Suppressor macrophage treated with lipopolysaccharide for 1 hour (primary cell): ENCODE results near the gene CDK18.
"Not testable (repeated sequence)": the region's sequence is repeated elsewhere in the genome, so short reads cannot be mapped to it uniquely, and the experiment has no call there.

Experiments used
- DNase-seq, 3 donors: peaks; one replicate each; pipeline ENCODE4 v3.0.0-alpha.2; 2020 to 2022

CDK18 gene

DNA sequence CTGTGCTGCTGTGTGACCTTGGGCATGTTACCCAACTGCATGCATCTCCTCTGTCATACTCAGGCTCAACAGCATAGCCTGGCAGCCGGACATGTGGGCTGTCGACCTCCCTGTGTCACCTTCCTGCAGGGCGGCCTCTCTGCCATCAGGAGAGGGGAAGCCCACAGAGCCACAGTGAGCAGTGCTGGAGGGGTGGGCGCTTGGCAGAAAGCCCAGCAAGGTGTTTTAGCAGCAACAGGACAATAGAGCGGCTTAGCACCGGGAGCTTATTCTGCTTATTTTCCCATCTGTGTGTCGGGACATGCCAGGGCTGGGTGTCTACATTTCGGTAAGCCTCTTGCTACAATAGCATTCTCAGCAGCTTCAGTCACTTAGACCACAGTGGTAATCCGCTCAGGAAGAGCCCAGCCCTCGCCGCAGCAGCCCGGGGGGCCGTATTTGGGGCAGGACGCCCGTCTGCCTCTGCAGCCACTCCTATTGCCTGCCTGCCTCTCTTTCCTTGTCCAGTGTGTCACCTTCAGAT is 22.8 kb upstream of the CDK18 start:
- DNase-seq, result no peak

DNA sequence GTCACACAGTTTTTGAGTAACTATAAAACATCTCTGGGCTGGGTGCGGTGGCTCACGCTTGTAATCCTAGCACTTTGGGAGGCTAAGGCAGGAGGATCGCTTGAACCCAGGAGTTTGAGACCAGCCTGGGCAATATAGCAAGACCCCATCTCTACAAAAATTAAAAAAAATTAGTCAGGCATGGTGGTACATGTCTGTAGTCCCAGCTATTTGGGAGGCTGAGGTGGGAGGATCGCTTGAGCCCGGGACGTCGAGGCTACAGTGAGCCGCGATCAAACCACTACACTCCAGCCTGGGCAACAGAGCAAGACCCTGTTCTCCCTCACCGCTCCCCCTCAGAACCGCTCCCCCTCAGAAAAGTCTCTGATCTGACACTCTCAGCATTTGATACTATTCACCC is 21.9 kb upstream of the CDK18 start:
- DNase-seq, result not testable (repeated sequence)

DNA sequence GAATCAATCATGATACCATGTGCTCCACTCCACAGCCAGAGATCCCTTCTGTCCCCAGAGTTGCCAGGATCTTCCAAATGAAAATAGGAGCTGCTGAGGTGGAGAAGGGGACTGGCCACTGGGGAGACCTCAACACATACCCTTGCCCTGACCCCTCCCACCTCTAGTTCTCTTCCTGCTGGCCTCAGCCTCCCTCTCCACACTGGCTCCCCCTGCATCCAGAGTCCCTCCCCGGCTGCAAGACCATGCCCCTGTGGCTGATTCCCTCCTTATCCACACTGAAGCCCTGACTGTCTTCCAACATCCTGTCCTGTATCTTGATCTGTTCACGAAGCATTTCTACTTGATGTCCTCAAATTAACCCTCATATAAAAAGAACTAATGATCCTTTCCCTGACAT is 21.1 kb upstream of the CDK18 start:
- DNase-seq, result no peak

DNA sequence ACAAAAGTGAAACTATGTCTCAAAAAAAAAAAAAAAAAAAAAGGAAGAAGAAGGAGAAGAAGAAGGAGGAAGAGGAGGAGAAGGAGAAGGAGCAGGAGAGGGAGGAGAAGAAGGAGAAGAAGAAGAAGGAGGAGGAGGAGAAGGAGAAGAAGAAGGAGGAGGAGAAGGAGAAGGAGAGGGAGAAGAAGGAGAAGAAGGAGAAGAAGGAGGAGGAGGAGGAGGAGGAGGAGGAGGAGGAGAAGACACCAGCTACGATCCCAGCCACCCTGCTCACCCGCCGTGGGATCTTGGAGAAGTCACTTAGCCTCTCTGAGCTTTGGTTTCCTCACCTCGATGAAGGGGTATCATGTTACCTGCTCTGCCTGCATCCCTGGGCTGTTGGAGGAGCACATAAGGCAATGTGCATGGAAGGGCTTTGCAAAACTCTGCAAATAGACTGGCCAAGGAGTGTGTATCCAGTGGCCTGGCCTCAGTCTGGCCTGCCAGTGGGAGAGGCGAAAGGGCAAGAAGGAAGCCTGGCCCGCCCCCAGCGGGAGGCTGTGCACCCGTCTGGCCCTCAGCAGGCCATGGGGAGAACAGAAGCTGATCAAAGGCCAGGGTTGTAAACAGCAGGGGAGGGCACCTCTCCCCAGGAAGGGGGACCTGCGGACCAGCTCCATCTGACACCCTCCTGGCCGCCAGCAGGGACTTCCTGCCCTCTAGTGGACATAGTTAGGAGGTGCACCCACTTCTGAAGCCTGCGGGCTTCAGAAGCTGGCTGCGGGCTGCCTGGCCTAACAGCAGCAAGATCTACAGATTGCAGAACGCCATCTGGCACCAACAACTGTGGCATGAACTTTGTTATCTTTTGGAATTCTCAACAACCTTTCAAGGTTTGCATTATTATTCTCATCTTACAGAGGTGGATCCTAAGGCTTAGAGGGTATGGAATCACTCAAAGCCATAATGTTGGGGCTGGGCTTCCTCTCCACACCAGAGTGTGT is 19.2 kb upstream of the CDK18 start:
- peak; percentile 78 to 84 (median 83) for DNase-seq

DNA sequence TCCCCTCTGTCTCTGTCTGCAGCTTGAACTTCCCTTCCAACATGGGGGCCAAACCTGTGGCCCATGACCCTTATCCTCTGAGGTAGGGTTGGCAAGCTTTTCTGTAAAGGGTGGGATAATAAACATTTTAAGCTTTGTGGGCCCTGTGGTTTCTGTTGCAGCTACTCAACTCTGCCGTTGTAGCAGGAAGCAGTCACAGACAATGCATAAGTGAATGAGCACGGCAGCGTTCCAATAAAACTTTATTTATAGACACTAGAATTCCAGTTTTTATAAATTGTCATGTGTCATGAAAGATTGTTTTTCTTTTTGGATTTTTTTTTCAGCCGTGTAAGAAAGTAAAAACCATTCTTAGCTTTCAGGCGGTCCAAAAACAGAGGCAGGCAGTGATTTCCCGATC is 18.2 kb upstream of the CDK18 start:
- no peak for DNase-seq

DNA sequence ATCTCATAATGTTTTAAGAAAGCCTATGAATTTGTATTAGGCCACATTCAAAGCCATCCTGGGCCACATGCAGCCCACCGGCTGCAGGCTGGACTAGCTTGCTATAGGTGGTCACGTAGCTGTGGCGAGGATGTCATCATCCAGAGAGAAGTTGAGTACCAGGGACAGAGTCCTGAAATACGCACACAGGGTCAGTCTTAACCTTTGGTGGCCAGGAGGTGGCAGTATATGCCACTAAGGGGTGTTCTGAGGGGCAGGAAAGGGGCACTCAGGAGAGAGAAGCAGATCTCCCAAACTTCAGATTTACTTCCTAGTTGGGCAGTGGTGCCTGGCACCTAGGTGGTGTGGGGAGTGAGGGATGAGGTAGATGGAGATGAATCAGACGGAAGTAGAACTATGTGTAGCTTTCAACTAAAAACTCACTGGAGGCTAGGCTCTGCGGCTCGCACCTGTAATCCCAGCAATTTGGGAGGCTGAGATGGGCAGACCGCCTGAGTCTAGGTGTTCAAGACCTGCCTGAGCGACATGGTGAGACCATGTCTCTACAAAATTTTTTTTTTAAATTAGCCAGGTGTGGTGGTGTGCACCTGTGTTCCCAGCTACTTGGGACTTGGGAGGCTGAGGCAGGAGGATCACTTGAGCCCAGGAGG is 16.3 kb upstream of the CDK18 start:
- peak; percentile 82 to 87 (median 86) for DNase-seq

DNA sequence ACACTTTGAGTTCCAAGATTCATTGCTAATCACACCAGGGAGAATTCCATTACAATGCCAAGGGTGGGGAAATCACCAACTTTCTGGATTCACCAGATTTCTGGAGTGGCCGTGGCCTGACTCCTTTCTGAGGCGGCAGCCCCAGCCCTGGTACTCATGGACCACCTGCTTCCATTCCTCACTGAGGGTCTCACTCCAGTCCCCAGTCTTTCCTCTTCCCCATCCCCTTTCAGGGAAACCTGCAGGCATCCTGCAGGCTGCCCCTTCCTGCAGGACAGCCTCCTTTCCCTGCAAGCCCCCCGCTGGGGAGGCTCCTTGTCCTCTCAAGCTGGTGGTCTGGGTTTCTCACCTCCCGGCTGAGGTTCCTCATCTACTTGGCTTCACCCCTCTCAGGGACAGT is 12.7 kb upstream of the CDK18 start:
- DNase-seq, result no peak

DNA sequence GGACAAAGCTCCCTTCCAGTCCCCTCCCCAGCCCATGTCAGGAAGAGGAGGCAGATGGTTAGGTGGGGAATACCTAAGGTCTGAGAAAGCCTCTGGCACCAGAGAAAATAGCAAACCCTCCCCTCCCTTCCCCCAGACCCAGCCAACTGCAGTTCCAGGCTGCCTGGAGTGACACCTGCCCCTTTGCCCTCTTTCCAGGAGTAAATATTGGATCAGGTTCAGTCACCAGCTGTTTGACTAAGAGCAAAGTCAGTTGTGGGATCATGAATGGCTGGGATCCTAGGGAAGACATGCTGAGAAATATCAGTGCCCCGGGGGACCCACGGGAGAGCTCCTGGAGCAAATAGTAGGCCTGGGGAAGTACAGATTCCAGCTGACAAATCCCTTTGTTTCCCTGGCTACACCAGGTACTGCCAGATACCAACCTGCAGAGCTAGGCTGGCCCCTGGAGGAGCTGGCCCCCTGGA is 12.2 kb upstream of the CDK18 start:
- DNase-seq, result no peak

DNA sequence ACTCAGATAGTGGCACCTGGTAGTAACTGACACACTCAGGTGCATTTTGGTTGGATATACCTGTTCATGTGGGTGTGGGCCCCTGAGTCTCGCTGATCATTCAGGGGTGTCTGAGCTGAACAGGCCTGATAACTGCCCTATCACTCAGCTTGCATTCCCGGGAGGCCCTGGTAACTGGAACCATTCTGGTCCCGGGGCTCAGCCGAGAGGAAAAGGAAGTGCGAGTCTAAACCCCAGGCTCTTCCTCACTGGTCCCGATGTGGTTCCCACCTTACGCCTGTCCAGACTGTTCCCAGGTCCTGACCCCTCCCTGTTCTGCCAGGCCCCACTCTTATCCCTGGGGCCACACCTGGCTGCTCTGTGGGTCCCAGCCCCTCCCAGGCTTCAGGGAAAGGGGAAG is 11.7 kb upstream of the CDK18 start:
- DNase-seq, result no peak

DNA sequence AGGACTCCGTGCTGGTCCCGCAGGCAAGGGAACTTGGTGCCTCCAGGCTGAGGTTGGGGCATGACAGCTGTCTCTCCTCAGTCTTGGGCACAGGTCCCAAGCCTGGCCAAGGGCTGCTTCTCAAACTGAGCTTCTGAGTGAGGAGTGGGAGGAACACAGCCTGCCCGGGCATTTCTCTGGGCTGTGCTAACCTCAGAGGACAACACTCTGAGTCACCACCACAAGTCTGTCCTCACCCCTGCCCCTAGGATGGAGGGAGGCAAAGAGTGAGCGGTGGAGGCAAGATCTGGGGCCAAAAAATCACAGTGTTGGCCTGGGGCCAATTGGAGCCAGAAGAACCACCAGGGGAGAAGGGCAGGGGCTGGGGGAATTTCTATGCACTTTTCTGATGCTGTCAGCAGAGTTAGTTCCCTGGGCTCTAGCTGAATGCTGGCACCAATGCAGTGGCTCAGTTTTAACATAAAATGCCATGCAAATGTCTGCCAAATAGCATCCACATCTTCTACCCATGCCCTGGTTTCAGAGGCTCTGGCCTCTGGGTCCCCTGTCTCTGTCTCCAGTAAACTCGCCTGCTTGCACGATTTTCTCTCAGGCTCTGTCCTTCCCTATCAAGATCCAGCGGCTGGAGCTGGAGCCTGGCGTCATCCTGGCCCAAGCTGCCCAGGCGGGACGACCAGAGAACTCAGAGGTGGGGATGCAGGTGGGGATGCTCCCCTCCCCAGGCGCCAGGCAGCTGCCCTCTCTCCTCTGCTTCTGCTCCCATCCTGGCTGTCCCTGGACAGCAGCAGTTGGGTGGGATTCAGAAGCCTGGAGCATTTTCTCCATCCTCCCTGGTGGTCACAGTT is 11.0 kb upstream of the CDK18 start:
- DNase-seq, result peak; percentile 83 to 85 (median 85)

DNA sequence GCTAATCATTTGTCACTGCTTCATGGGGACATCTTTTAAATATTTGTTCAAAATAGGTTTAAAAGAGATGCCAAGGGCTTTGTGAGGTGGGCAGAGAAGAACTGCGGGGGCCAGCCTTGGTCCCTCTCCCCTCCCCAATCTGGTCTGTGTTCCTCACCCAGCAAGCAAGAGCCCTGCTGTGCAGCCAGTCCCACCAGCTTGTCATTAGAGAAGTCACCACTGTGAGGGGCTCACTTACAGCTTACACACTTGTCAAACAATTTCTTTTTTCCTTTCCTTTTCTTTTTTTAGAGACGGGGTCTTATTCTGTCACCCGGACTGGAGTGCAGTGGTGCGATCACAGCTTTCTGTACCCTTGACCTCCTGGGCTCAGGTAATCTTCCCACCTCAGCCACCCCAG is 10.4 kb upstream of the CDK18 start:
- DNase-seq, result no peak

DNA sequence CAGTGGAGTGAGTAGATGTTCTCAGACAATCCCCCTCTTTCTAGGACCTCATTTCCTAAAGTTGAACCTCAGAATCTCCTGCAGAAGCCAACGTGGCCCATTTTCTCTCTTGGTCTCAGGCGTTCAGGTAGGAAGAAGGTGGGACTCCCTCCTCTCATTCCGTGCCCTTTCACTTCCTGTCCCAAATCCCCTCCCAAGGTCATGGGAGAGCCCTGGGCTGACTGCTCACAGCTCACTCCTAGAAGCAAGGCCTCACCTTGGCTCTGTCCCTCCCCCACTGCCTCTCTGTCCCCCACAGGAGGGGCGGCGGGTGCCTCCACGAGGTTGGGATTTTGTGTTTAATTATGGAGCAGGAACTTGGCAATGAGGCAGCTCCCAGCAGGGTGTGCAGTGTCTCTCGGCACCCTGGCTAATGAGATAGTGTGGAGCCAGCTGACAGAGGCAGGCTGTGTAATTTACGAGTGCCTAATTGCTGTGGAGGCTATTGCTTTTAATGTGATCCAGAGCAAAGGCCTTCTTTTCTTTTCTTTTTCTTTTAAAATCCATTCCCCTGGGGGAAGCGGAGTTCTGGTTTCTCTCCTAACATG is 9.1 kb upstream of the CDK18 start:
- DNase-seq, result no peak

DNA sequence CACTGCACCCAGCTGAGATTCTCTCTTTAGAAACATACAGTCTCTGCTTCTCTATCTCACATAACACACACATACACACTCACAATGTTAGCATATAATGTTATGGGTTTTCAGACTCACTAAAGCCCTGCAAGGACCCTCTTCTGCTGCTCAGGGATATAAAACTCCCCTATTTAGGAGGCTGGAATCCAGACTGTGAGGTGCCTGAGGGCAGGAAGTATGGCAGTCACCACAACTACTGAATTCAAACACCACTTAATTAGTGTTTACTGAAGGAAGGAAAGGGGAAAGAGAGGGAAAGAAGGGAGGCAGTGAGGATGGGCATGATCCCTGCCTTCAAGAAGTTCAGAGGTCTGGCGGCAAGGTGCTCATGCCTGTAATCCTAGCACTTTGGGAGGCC is 7.8 kb upstream of the CDK18 start:
- no peak for DNase-seq

DNA sequence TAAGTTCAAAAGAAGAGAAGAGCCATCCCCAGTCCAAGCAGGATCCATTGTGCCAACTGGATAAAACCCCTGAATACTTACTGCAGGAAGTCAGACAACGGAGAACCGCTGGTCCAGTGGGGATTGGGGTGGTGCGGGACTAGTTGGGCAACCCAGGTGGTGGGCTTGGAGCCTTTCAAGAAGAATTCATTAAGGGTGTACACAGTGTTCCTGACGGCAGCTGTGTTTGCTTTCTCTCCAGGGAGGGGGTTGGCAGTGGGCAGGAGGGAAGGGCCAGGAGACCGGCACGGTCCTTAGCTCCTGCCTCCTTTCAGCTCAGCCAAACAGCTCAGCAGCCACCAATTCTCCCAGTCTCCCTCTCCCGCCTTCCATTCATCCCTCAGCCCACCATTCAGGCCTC is 7.1 kb upstream of the CDK18 start:
- DNase-seq, result no peak

DNA sequence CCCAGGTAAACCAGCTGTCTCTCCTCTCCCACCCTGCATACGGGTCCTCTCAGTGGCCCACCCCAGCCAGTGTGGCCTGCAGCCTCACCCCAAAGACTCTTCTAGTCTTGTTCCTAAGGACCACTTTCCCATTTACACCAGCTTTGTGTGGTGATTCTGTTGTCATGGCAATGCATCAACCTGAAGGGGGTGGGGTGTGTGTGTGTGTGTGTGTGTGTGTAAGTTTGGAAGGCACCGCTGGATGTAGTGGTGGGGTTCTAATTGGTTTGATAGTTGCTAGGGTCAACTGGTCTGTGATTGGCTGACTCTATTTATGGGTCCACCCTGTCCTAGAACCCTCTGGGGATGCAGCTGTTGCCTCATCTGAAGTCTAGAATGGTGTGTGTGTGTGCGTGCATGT is 4.7 kb upstream of the CDK18 start:
- DNase-seq, result no peak

DNA sequence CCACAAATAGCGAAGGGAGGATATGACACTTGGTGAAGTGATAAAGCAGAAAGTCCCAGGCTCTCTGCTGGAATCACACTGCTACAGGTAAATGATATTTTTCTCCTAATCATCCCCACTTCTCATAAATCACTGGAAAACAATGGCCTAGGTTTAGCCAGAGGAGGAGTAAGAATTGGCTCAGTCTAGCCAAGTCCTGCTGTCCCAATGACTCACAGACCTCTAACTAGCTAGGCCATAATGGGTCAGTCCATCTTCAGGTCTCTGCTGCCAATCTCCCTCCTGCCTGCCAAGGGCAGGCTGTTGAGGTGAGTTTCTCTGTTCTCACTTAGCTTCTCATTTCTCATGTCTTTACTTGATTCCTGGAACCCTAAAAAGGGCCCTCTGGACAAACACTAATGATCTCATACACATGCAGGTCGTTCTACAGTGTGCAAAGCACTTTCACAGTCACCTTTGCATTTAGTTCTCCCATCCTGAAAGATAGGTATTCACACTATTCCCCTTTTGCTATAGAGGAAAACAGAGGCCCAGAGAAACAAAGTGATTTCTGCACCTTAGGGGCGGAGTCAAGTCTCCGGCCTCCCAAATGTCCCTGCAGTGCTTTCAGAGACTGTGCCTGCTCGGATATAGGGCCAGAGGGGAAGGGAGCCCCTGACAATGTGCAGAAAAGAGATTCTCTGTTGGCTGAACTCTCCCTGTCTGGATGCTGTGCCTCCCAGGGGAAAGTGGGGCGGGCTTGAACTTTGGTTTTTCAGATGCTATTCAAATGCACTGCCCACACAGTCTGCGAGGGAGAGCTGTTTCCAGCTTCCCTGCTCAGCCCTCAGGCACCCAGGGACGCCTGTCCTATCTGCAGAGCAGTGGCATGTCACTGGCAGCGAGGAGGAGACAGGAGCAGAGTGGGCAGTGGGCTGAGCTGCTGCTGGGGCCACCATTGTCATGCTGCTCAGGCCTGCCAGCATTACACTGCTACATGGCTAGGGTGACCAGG is 3.9 kb upstream of the CDK18 start:
- DNase-seq, result no peak

DNA sequence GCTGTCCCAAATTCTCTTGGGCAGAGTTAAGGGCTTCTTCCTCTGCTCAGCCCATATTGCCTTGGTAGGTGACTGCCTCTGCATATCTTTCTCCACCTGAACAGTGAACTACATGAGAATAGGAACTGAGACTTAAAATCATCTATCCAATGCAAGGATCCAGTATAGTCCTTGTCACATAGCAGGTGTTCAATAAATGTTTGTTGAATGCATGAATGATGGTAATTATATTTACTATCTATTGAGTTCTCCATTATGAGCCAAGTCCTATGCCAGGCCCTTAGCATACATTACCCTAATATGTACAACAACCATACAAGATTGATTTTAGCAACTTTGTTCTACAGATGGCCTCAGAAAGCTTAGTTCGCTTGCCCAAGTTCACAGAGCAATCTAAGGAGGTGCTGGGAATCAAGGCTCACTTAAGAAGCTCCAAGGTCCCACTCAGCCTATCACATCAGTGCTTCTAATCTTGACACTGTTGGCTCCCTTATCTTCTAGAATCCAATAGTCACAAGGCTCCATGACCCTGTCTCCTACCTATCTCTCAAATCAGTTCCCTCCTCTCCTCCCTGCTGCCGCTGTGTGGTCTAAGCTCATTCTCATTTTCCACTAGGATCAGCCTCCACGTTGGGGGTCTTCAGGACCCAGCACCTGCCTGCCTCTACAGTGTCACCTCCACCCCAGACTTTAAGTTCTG is 2.2 kb upstream of the CDK18 start:
- DNase-seq, result no peak

DNA sequence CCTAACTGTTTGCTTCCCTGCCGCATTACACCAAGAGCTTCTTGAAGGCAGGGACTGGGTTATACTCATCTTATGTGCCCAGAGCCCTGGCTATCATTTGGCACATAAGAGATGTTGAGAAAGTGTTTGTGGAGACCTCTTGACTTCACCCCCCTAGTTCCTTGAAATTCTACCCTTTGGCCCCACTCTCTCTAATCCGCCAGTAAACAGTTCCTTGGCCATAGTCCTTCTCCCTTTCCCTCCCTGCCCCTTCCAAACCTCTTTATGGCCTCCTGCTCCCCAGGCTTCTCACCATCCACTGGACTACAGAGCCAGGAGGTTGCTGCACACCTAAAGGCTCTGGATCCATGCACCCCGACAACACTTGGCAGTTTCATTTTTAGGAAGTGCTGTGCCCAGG is 1.5 kb upstream of the CDK18 start:
- no peak for DNase-seq

DNA sequence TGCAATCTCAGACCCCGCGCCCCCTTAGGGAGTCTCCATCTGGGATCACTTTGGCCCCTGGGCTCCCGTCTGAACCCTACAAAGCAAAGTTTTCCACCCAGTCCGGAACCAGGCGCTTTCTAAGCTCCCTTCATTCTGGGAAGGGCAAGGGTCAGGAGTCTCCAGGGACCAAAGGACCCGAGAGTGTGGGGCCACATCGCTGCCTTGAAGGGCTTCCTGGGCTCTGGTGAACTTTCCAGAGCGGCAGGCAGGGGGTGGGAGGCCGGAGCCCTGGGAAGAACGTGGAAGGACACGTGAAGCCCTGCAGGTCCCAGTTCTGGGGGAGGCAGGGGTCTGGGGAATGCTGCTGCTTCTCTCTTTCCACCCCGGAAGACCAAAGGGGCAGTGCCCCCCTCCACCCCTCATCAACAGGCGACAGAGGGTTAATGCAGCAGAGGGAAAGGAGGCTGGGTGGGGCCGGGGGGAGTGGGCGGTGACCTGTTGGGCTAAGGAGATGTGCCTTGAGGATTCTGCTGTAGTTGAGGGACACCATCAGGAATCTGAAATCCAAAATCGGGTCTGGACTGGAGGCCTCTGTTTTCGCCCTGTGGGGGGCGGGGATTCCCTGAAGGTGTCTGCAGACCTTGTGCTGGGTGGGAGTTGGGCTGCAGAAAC is 734 bp downstream of the CDK18 start:
- peak in 1 of 3 donors; percentile 37 for DNase-seq

DNA sequence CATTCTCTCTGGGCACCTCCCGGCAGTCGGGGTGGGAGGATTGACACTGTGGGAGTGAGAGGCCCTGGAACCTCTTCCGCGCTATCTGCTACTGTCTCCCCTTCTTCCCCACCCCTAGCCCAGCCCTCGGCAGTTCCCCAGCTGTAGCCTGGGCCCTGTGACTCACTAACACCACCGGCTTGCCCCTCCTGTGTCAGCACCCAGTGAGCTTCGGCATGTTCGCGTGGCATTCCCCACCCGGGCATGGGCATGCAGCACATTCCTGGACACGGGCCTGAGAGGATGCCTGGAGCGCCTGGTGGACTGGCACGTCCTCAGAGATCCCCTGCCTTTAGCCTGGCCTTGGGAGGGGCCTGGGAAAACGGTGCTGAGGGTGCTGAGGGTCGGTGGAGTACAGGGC is 1.3 kb downstream of the CDK18 start:
- peak; percentile 70 to 78 (median 74) for DNase-seq
